Cerebellar cortex (tissue), 1 donor: ENCODE measurements around the gene ZNF627.
"Not testable (repeated sequence)": the region's sequence is repeated elsewhere in the genome, so short reads cannot be mapped to it uniquely, and the experiment has no call there.

ENCODE experiments used
- DNase-seq: peaks from one replicate; pipeline ENCODE4 v3.0.0-alpha.2; 2015; ENCODE audit warnings: low spot score

Gene ZNF627

GRCh38 chr19:11574689-11575088, 22.6 kb upstream of the ZNF627 start:
- no peak for DNase-seq

- no peak for DNase-seq
Observed at GRCh38 chr19:11576227-11576626, 21.1 kb upstream of the ZNF627 start.

GRCh38 chr19:11577451-11578257, 19.6 kb upstream of the ZNF627 start, which contains the start of gene ACP5:
Gene ACP5 (minus strand): TSS chr19:11577645. CDS start chr19:11577317, 328 bp downstream.
- DNase-seq = no peak

- no peak for DNase-seq
Observed at GRCh38 chr19:11578258-11579142, 18.8 kb upstream of the ZNF627 start.

GRCh38 chr19:11580116-11580515, 17.2 kb upstream of the ZNF627 start:
- DNase-seq = no peak

GRCh38 chr19:11581740-11582139, 15.5 kb upstream of the ZNF627 start:
- no peak for DNase-seq

GRCh38 chr19:11586331-11586730, 11.0 kb upstream of the ZNF627 start:
- no peak for DNase-seq

GRCh38 chr19:11587302-11587974, 9.8 kb upstream of the ZNF627 start:
- DNase-seq = peak; percentile 79

- no peak for DNase-seq
Observed at GRCh38 chr19:11587975-11588631, 9.2 kb upstream of the ZNF627 start.

- no peak for DNase-seq
Observed at GRCh38 chr19:11594084-11594483, 3.2 kb upstream of the ZNF627 start.

- DNase-seq = no peak
Observed at GRCh38 chr19:11596156-11596555, 1.1 kb upstream of the ZNF627 start.

GRCh38 chr19:11598103-11598483, 810 bp downstream of the ZNF627 start:
- no peak for DNase-seq

GRCh38 chr19:11598746-11599145, 1.5 kb downstream of the ZNF627 start:
- no peak for DNase-seq

GRCh38 chr19:11599704-11600103, 2.4 kb downstream of the ZNF627 start:
- DNase-seq = not testable (repeated sequence)

- no peak for DNase-seq
Observed at GRCh38 chr19:11606484-11606883, 9.2 kb downstream of the ZNF627 start.

GRCh38 chr19:11611730-11612129, 14.4 kb downstream of the ZNF627 start:
- no peak for DNase-seq

GRCh38 chr19:11612816-11613511, 15.7 kb downstream of the ZNF627 start:
- no peak for DNase-seq

- DNase-seq = no peak
Observed at GRCh38 chr19:11617180-11618062, 20.1 kb downstream of the ZNF627 start.

GRCh38 chr19:11620553-11620952, 23.3 kb downstream of the ZNF627 start:
- no peak for DNase-seq

GRCh38 chr19:11622401-11622800, 25.1 kb downstream of the ZNF627 start:
- not testable (repeated sequence) for DNase-seq
